CD14-positive monocyte (primary cell): ENCODE measurements around the gene SLC9A9. TPM values are rescaled to one million over a fixed set of nuclear protein-coding genes. Genes with fewer than 3 reads are reported as not detected.

Source experiments
- DNase-seq, 3 donors: peaks; one replicate each; pipeline ENCODE4 v3.0.0-alpha.2; 2011 to 2022
- H2AFZ ChIP-seq: 2 replicates; pipeline ENCODE4 v1.6.0; 2012; ENCODE audit warnings: mild to moderate bottlenecking, low read depth, low read length, inconsistent platforms; ENCODE audit not compliant: insufficient read depth, poor library complexity, severe bottlenecking
- H3K27ac ChIP-seq, 2 donors: 1 replicate in 1 of 2; 2 replicates in 1 of 2; pipeline ENCODE4 v1.5.1; 2012 to 2013; ENCODE audit warnings: low read length in 2 of 2, control low read depth in 1 of 2, inconsistent platforms in 1 of 2, low read depth in 1 of 2, mild to moderate bottlenecking in 1 of 2
- H3K27me3 ChIP-seq, 2 donors: one replicate each; pipeline versions ENCODE4 v1.6.0 to v1.6.1; 2011 to 2013; ENCODE audit warnings: low read length in 2 of 2; ENCODE audit not compliant: control insufficient read depth in 2 of 2, insufficient read depth in 2 of 2
- H3K36me3 ChIP-seq, 2 donors: replicated peaks in 1 of 2; 1 replicate in 1 of 2; 2 replicates in 1 of 2; pipeline versions ENCODE4 v1.5.1 to v1.6.1; 2012 to 2013; ENCODE audit warnings: low read length in 2 of 2, control low read depth in 1 of 2, inconsistent platforms in 1 of 2, mild to moderate bottlenecking in 1 of 2; ENCODE audit not compliant: insufficient read depth in 2 of 2, control insufficient read depth in 1 of 2
- H3K4me1 ChIP-seq, 2 donors: 1 replicate in 1 of 2; 2 replicates in 1 of 2; pipeline versions ENCODE4 v1.5.1 to v1.6.1; 2012 to 2013; ENCODE audit warnings: low read length in 2 of 2, control low read depth in 1 of 2, inconsistent platforms in 1 of 2, mild to moderate bottlenecking in 1 of 2, moderate library complexity in 1 of 2; ENCODE audit not compliant: insufficient read depth in 2 of 2, control insufficient read depth in 1 of 2
- H3K4me2 ChIP-seq: replicated peaks from 2 replicates; pipeline ENCODE3; 2012; ENCODE audit warnings: low read length, moderate library complexity, mild to moderate bottlenecking; ENCODE audit not compliant: poor library complexity, severe bottlenecking; ENCODE audit errors: extremely low read depth
- H3K4me3 ChIP-seq, 3 experiments: fragments of 200-600 bp in 1 of 3; sonication (generic) in 1 of 3; replicated peaks in 1 of 3; 1 replicate in 2 of 3; 2 replicates in 1 of 3; pipeline ENCODE4 v1.5.1; 2011 to 2013; ENCODE audit warnings: low read length in 3 of 3, mild to moderate bottlenecking in 3 of 3, control low read depth in 2 of 3, low read depth in 2 of 3, inconsistent platforms in 1 of 3, moderate library complexity in 1 of 3
- H3K79me2 ChIP-seq: 2 replicates; pipeline ENCODE4 v1.6.0; 2012; ENCODE audit warnings: mild to moderate bottlenecking, control low read depth, inconsistent platforms, low read length, moderate library complexity; ENCODE audit not compliant: insufficient read depth
- H3K9ac ChIP-seq: 2 replicates; pipeline ENCODE4 v1.6.0; 2017; ENCODE audit warnings: low read length, mild to moderate bottlenecking; ENCODE audit not compliant: insufficient read depth, poor library complexity, severe bottlenecking
- H3K9me3 ChIP-seq, 2 donors: replicated peaks in 1 of 2; 1 replicate in 1 of 2; 2 replicates in 1 of 2; pipeline versions ENCODE4 v1.5.1 to v1.6.1; 2012 to 2013; ENCODE audit warnings: low read length in 2 of 2, control low read depth in 1 of 2; ENCODE audit not compliant: control insufficient read depth in 1 of 2, insufficient read depth in 1 of 2
- H4K20me1 ChIP-seq: 2 replicates; pipeline ENCODE4 v1.6.0; 2012; ENCODE audit warnings: mild to moderate bottlenecking, low read length, control low read depth, moderate library complexity; ENCODE audit not compliant: insufficient read depth
- H3K27ac Mint-ChIP-seq, 7 donors: one replicate each; pipeline ENCODE4 v1.8.0; 2020; ENCODE audit warnings: mild to moderate bottlenecking in 7 of 7, mixed read lengths in 7 of 7, moderate library complexity in 6 of 7, inconsistent platforms in 2 of 7
- H3K27me3 Mint-ChIP-seq, 3 donors: one replicate each; pipeline ENCODE4 v1.8.0; 2021 to 2022; ENCODE audit warnings: low read depth in 3 of 3, mild to moderate bottlenecking in 3 of 3, mixed read lengths in 3 of 3, moderate library complexity in 3 of 3, inconsistent platforms in 1 of 3
- H3K36me3 Mint-ChIP-seq, 2 donors: one replicate each; pipeline ENCODE4 v1.8.0; 2020; ENCODE audit warnings: mixed read lengths in 2 of 2, inconsistent platforms in 1 of 2, mild to moderate bottlenecking in 1 of 2
- H3K4me1 Mint-ChIP-seq: one replicate; pipeline ENCODE4 v1.8.0; 2020; ENCODE audit warnings: mild to moderate bottlenecking, mixed read lengths
- H3K4me3 Mint-ChIP-seq, 2 donors: one replicate each; pipeline ENCODE4 v1.8.0; 2020; ENCODE audit warnings: mild to moderate bottlenecking in 2 of 2, mixed read lengths in 2 of 2, moderate library complexity in 1 of 2
- H3K9me3 Mint-ChIP-seq, 7 donors: one replicate each; pipeline ENCODE4 v1.8.0; 2020 to 2022; ENCODE audit warnings: mixed read lengths in 7 of 7, mild to moderate bottlenecking in 6 of 7, moderate library complexity in 6 of 7, inconsistent platforms in 2 of 7
- CTCF ChIP-seq: fragments of 200-600 bp; IDR thresholded peaks from one replicate; pipeline ENCODE4 v1.8.0; 2022; ENCODE audit warnings: antibody characterized with exemption, mild to moderate bottlenecking
- WGBS: methylation state at CpG from one replicate; pipeline ENCODE4 v1.1.5; 2013; ENCODE audit warnings: missing lambda C conversion rate; ENCODE audit not compliant: insufficient coverage; 5-methylcytosine and 5-hydroxymethylcytosine counted together
- intact Hi-C, 2 donors: fragments of 100-400 bp; cut with micrococcal nuclease; formaldehyde crosslinking; loops; one replicate each; pipeline versions ENCODE4 v1.15.0 to v1.15.1; 2023
- polyA plus RNA-seq, 3 donors: library from polyadenylated mRNA; depleted of rRNA in 1 of 3; unstranded in 2 of 3; stranded (reverse) in 1 of 3; fragments of 300-500 nt in 2 of 3; fragments of >200 nt in 1 of 3; fragmentation: Illumina TruSeq in 2 of 3; gene quantifications; 1 replicate in 2 of 3; 2 replicates in 1 of 3; pipeline ENCODE4 v1.2.3, GENCODE V29; 2012 to 2021

SLC9A9 gene
- polyA plus RNA-seq, 3 donors, result 14.1 to 32.8 (median 27.0) TPM

GRCh38 chr3:143819890-143820289 lies 28.4 kb downstream of the SLC9A9 start:
- Mint-ChIP-seq H3K9me3 (peaks cover 0 to 2% (median 0%) of the 10 kb centered on the region in 7 donors), H3K4me1 (peaks cover 59% of the 10 kb centered on the region), H3K27me3 (no peaks in the 10 kb centered on the region), H3K4me3 (no peak overlapping the region), H3K27ac (no peak overlapping the region), H3K36me3 (peaks cover 8 to 11% of the 10 kb centered on the region in 2 donors)
- no peak for TF ChIP-seq CTCF
- no peak for DNase-seq
- Histone ChIP-seq H3K9me3 (no peaks in the 10 kb centered on the region), H3K27me3 (no peaks in the 10 kb centered on the region), H3K4me3 (no peak overlapping the region), H3K27ac (no peak overlapping the region), H3K4me1 (peaks cover 52 to 63% of the 10 kb centered on the region in 2 donors), H3K36me3 (no peaks in the 10 kb centered on the region), H2AFZ (no peak overlapping the region), H3K79me2 (peaks cover 3% of the 10 kb centered on the region), H3K4me2 (no peak overlapping the region), H3K9ac (no peak overlapping the region), H4K20me1 (no peaks in the 10 kb centered on the region)
- intact Hi-C loops, result loop anchor here in 1 of 2 donors (10.0 kb wide), 1 partner anchor 155 kb away; the partner anchor contains the start of gene DIPK2A
- WGBS, result 100% methylated on average over 1 of the region's 1 CpG

- Mint-ChIP-seq H3K27me3 (no peaks in the 10 kb centered on the region), H3K27ac (peak overlapping the region; percentile 95 to 99 (median 98)), H3K36me3 (peaks cover 7 to 10% of the 10 kb centered on the region in 2 donors), H3K9me3 (peaks cover 0 to 2% (median 0%) of the 10 kb centered on the region in 7 donors), H3K4me1 (peaks cover 65% of the 10 kb centered on the region), H3K4me3 (peak overlapping the region; percentile 61 to 91)
- peak; percentile 61 to 85 (median 69) for DNase-seq
- Histone ChIP-seq H3K4me3 (peak overlapping the region in 2 of 3 experiments; percentile 15 to 50), H2AFZ (peak overlapping the region; percentile 27), H3K79me2 (peaks cover 21% of the 10 kb centered on the region), H3K27me3 (no peaks in the 10 kb centered on the region), H3K4me2 (peak overlapping the region; percentile 57), H3K27ac (peak overlapping the region; percentile 80 to 84), H3K9me3 (no peaks in the 10 kb centered on the region), H3K9ac (peak overlapping the region; percentile 49), H3K36me3 (no peaks in the 10 kb centered on the region), H3K4me1 (peaks cover 62 to 66% of the 10 kb centered on the region in 2 donors), H4K20me1 (no peaks in the 10 kb centered on the region)
- WGBS, result no CpG with 5 or more reads among the region's 3 CpGs
- TF ChIP-seq CTCF, result no peak
- intact Hi-C loops, result loop anchor here in 1 of 2 donors (5.0 to 10.0 kb wide), 2 partner anchors 38 to 160 kb away; partner anchors contain the start of gene DIPK2A
Observed at GRCh38 chr3:143814443-143814889, 33.8 kb downstream of the SLC9A9 start.
